Measurements from ENCODE around the gene ATP8A2. TPM values are rescaled to one million over a fixed set of nuclear protein-coding genes. Genes with fewer than 3 reads are reported as not detected.
"Not testable (repeated sequence)": the region's sequence is repeated elsewhere in the genome, so short reads cannot be mapped to it uniquely, and the experiment has no call there.

ATP8A2 gene
- total and polyA plus RNA-seq, 5 donors: 0.09 to 0.65 (median 0.22) TPM

DNA sequence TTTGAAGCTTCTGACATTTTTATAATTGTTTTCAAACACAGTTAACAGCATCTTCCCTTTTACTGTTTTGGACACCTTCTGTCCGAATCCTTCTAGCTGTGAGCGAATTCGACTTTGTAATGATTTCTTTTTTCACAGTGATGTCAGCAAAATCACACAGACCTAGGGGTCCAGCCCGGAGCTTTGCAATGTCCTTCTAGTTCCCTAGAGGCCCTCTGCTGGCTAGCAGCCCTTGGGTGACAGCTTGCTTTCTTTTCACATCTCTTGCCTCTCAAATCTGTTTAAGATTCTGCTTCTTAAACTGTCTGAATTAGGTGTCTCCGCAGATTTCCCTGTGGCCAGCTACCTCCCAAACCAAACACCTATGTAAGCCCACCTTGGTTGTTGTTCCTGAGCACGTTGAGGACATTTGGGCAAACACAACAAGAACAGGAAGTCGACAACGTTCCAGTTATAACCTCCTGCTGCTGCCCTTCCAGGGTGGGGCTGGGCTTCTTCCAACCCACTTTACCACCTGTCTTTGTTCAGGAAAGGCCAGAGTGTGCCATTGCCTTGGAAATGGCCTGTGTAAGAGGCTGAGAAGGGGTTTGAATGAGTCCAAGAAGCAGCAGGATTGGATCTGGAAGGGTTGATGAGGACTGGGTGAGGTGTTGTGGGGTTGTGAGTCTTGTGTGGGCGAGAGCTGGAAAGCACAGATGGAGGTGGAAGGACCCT lies 123.1 kb downstream of the ATP8A2 start:
- 54% methylated on average over 9 of the region's 9 CpGs for WGBS
- DNase-seq (no peak), ATAC-seq (no peak)

DNA sequence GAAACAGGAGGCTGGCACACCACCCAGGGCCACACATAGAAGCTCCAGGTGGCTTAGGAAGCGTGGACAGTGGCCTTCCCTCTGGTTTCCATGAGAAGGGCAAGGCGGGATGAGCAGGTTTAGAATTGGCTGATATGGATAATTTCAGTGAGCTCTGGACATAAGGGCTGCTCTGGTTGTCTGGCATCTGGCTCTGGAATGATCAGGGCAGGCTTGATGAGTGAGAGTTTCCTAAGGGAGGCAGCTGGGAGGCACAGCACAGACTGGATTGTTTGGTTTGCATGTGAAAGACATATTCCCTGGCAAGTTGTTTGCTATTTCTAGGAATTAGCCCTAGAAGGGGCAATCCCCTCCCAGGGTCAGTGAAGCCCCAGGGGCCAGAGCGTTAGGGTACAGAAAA lies 129.5 kb downstream of the ATP8A2 start:
- H3K27me3 ChIP-seq (ENCODE audit: control insufficient read depth, insufficient read depth): no peaks in the 10 kb centered on the region

More for the DNA sequence above, 123.1 kb downstream of the ATP8A2 start:
- Histone ChIP-seq H3K9me3 (ENCODE audit: control insufficient read depth, low read length) (no peaks in the 10 kb centered on the region), H3K4me3 (ENCODE audit: low read length) (no peak overlapping the region), H3K27me3 (ENCODE audit: control insufficient read depth, insufficient read depth) (no peaks in the 10 kb centered on the region), H3K27ac (ENCODE audit: low read length) (no peak overlapping the region), H3K4me1 (ENCODE audit: control insufficient read depth, insufficient read depth, low read length) (no peaks in the 10 kb centered on the region)
- intact Hi-C loops (cut with DNase I): no loop called here

DNA sequence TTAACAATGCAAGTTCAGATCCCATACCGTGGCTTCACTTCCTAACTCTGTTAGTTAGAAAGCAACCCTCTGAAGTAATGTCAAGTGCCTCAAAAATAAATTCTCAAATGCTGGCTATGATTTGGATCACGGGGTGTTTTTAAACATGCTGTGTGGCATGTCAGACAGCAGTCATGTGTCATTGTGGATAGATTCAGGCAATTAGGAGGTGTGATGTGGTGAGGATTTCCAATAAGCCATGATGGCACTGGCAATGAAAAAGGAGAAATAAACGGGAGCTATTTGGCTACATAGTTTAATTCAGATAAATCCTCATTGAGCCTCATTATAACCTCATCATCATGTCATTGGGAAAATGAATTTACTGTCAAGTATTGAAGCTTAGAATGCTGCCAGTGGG lies 130.3 kb downstream of the ATP8A2 start:
- H3K4me3 ChIP-seq (ENCODE audit: low read length): no peak overlapping the region
- no peak for DNase-seq
- no peaks in the 10 kb centered on the region for H3K27me3 ChIP-seq (ENCODE audit: control insufficient read depth, insufficient read depth)
- intact Hi-C loops (cut with DNase I): no loop called here
- H3K9me3 ChIP-seq (ENCODE audit: control insufficient read depth, low read length): no peaks in the 10 kb centered on the region
- H3K27ac ChIP-seq (ENCODE audit: low read length): no peak overlapping the region
- H3K4me1 ChIP-seq (ENCODE audit: control insufficient read depth, insufficient read depth, low read length): no peaks in the 10 kb centered on the region
- WGBS: 73% methylated on average over 3 of the region's 3 CpGs
- ATAC-seq: no peak

More for the DNA sequence above, 129.5 kb downstream of the ATP8A2 start:
- DNase-seq: no peak
- ATAC-seq: no peak
- H3K4me1 ChIP-seq (ENCODE audit: control insufficient read depth, insufficient read depth, low read length): no peaks in the 10 kb centered on the region
- no peak overlapping the region for H3K4me3 ChIP-seq (ENCODE audit: low read length)
- no peaks in the 10 kb centered on the region for H3K9me3 ChIP-seq (ENCODE audit: control insufficient read depth, low read length)
- intact Hi-C loops (cut with DNase I): no loop called here
- H3K27ac ChIP-seq (ENCODE audit: low read length): no peak overlapping the region
- 61% methylated on average over 3 of the region's 3 CpGs for WGBS

DNA sequence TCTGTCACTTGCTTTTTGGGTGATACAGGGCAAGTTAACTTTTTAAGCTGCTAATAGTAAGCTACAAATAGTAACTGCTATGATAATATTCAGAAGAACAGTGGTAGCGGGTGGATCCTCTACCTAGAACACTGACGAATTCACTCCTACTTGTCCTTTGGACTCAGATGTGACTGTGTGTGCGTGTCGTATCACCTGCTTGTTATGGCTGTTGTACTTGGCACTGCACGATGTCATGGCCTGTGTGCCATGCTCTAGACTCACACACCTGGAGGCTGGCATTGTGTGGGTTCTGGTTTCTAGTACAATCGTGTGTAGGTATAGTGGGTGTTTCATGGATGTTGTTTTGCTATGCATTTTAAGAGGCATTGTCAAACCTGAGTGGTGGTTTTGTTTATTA lies 130.8 kb downstream of the ATP8A2 start:
- Histone ChIP-seq H3K27me3 (ENCODE audit: control insufficient read depth, insufficient read depth) (no peaks in the 10 kb centered on the region), H3K4me3 (ENCODE audit: low read length) (no peak overlapping the region), H3K27ac (ENCODE audit: low read length) (no peak overlapping the region), H3K9me3 (ENCODE audit: control insufficient read depth, low read length) (no peaks in the 10 kb centered on the region), H3K4me1 (ENCODE audit: control insufficient read depth, insufficient read depth, low read length) (no peaks in the 10 kb centered on the region)
- ATAC-seq (no peak), DNase-seq (no peak)
- intact Hi-C loops (cut with DNase I): no loop called here
- 84% methylated on average over 6 of the region's 6 CpGs for WGBS

DNA sequence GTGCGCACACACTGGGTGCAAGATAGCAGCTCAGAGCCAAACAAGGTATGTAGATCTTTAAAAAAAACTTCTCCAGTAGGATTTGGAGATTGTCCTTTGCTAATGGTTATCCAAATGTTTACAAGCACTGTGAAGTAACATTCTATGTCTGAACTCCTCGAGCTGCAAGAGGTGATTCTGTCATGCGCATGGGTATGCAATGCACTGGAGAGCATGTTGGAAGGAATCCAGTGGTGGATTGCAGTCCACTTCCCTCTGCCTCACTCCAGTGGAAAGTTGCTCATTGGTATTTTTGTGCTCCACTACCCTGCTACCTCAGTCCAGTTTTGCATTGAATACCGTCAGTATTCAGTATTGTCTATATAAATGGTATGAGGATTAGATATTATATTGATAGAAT lies 132.1 kb downstream of the ATP8A2 start:
- WGBS: 83% methylated on average over 4 of the region's 4 CpGs
- no peaks in the 10 kb centered on the region for H3K27me3 ChIP-seq (ENCODE audit: control insufficient read depth, insufficient read depth)
- intact Hi-C loops (cut with DNase I): no loop called here

DNA sequence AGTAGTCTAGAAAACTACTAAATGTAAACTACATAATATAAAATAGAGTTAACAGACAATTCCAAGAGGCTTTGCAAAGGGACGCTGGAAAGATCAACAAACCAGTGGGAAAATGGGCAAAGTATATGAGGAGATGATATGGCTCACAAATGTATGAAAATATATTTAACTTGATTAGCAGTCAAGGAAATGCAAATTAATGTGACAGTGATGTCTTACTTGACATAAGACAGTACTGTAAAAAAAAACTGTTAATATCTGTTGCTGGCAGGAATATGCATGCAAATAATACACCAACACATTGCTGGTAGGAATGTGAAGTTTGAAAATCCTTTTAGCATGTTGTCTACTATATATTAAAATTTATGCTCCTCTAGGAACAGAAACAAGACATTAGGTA lies 136.1 kb downstream of the ATP8A2 start:
- no peaks in the 10 kb centered on the region for H3K4me1 ChIP-seq (ENCODE audit: control insufficient read depth, insufficient read depth, low read length)
- no peak for DNase-seq
- intact Hi-C loops (cut with DNase I): no loop called here
- H3K4me3 ChIP-seq (ENCODE audit: low read length): no peak overlapping the region
- ATAC-seq: no peak
- WGBS: 68% methylated on average over 1 of the region's 1 CpG
- H3K27me3 ChIP-seq (ENCODE audit: control insufficient read depth, insufficient read depth): no peaks in the 10 kb centered on the region
- no peak overlapping the region for H3K27ac ChIP-seq (ENCODE audit: low read length)
- no peaks in the 10 kb centered on the region for H3K9me3 ChIP-seq (ENCODE audit: control insufficient read depth, low read length)

More for the DNA sequence above, 132.1 kb downstream of the ATP8A2 start:
- H3K9me3 ChIP-seq (ENCODE audit: control insufficient read depth, low read length): no peaks in the 10 kb centered on the region
- H3K4me1 ChIP-seq (ENCODE audit: control insufficient read depth, insufficient read depth, low read length): no peaks in the 10 kb centered on the region
- H3K27ac ChIP-seq (ENCODE audit: low read length): no peak overlapping the region
- no peak overlapping the region for H3K4me3 ChIP-seq (ENCODE audit: low read length)
- ATAC-seq (no peak), DNase-seq (no peak)

DNA sequence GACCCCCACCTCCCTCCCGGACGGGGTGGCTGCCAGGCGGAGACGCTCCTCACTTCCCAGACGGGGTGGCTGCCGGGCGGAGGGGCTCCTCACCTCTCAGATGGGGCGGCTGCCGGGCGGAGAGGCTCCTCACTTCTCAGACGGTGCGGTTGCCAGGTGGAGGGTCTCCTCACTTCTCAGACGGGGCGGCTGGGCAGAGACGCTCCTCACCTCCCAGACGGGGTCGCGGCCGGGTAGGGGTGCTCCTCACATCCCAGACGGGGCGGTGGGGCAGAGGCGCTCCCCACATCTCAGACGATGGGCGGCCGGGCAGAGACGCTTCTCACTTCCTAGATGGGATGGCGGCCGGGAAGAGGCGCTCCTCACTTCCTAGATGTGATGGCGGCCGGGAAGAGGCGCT lies 141.3 kb downstream of the ATP8A2 start:
- H3K27me3 ChIP-seq (ENCODE audit: control insufficient read depth, insufficient read depth); H3K4me1 ChIP-seq (ENCODE audit: control insufficient read depth, insufficient read depth, low read length); H3K27ac ChIP-seq (ENCODE audit: low read length); H3K9me3 ChIP-seq (ENCODE audit: control insufficient read depth, low read length); H3K4me3 ChIP-seq (ENCODE audit: low read length); ATAC-seq; intact Hi-C loops (cut with DNase I): not testable (repeated sequence)
- 97% methylated on average over 32 of the region's 32 CpGs for WGBS
- DNase-seq: peak in 1 of 3 donors; percentile 52

DNA sequence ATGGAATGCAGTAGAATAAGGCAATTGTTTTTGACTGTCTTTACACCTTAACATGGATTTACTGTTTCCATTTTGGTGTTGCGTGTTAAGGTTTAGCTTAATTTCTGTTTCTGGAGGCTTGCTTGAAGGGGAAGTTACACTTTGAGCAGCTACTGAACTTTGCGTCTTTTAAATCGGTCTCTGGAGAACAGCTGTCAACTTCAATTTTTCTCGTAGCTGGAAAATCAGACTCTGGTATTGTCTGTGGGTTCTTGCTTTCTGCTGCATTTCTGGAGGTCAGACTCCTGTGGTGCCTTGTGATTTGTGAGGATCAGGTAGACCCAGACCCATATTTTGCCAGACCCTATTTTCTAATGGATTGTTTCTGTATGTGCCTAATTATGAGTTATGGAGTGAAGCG lies 146.7 kb downstream of the ATP8A2 start:
- DNase-seq: no peak
- no peak for ATAC-seq
- intact Hi-C loops (cut with DNase I): no loop called here

DNA sequence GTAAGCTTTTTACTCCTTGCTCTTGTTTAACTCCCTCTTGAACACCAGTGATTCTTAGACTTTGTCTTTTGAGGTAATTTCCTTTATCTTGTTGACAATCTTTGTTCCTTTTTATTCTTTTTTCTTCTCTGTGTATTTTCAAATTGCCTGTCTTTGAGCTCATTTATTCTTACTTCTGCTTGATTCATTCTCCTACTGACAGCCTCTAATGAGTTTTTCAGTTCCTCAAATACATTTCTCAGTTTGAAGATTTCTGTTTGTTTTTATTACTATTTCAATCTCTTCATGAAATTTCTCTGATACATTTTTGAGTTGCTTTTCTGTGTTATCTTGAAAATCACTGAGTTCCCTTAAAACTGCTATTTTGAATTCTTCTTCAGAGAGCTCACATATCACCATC lies 154.1 kb downstream of the ATP8A2 start:
- Histone ChIP-seq H3K4me3 (ENCODE audit: low read length) (no peak overlapping the region), H3K9me3 (ENCODE audit: control insufficient read depth, low read length) (no peaks in the 10 kb centered on the region), H3K4me1 (ENCODE audit: control insufficient read depth, insufficient read depth, low read length) (no peaks in the 10 kb centered on the region), H3K27me3 (ENCODE audit: control insufficient read depth, insufficient read depth) (no peaks in the 10 kb centered on the region), H3K27ac (ENCODE audit: low read length) (no peak overlapping the region)
- DNase-seq (no peak), ATAC-seq (no peak)
- intact Hi-C loops (cut with DNase I): no loop called here

More for the DNA sequence above, 146.7 kb downstream of the ATP8A2 start:
- H3K9me3 ChIP-seq (ENCODE audit: control insufficient read depth, low read length): no peaks in the 10 kb centered on the region
- no peaks in the 10 kb centered on the region for H3K27me3 ChIP-seq (ENCODE audit: control insufficient read depth, insufficient read depth)
- no peak overlapping the region for H3K4me3 ChIP-seq (ENCODE audit: low read length)
- no peaks in the 10 kb centered on the region for H3K4me1 ChIP-seq (ENCODE audit: control insufficient read depth, insufficient read depth, low read length)
- WGBS: 76% methylated on average over 5 of the region's 5 CpGs
- no peak overlapping the region for H3K27ac ChIP-seq (ENCODE audit: low read length)

DNA sequence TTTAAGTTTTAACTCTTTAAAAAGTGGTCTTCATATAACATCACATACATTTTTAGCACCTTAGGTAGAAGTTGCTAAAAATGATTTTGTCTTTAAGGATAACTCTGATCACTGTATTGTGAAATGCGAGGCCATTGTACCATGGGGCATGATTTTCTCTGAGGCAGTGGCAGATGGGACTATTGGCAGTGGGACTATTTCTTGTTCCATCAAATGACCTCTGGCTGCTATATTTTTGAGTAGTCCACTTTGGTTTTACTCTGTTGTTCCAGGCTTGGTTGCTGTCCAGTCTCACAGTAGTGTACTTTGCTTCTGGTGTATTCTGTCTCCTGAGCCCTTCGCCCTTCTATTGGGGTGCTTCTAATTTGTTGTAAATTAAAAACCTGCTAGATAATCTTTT lies 156.5 kb downstream of the ATP8A2 start:
- intact Hi-C loops (cut with DNase I): no loop called here
- no peak for DNase-seq
- ATAC-seq: no peak
- WGBS: 88% methylated on average over 2 of the region's 2 CpGs
- no peaks in the 10 kb centered on the region for H3K27me3 ChIP-seq (ENCODE audit: control insufficient read depth, insufficient read depth)
- H3K27ac ChIP-seq (ENCODE audit: low read length): no peak overlapping the region
- H3K9me3 ChIP-seq (ENCODE audit: control insufficient read depth, low read length): no peaks in the 10 kb centered on the region
- no peaks in the 10 kb centered on the region for H3K4me1 ChIP-seq (ENCODE audit: control insufficient read depth, insufficient read depth, low read length)
- no peak overlapping the region for H3K4me3 ChIP-seq (ENCODE audit: low read length)

DNA sequence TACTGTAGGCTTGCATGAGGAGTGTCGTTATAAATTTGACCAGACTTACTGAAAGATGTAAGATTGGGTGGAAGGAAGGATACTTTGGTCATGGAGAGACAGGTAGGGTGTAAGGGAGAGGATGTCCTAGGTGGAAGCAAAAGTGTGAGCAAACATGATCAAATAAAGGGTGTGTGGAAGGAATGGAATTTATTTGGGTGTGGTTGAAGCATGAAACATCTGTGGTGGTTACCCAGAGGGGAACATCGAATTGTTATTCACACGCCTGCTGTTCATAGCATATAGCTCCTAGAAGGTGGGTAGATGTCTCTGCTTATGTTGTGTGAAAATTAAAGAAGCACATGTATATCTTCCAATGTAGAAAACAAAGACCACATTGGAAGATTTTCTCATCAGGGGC lies 157.7 kb downstream of the ATP8A2 start:
- H3K27me3 ChIP-seq (ENCODE audit: control insufficient read depth, insufficient read depth): no peaks in the 10 kb centered on the region
- no peak overlapping the region for H3K27ac ChIP-seq (ENCODE audit: low read length)
- H3K4me3 ChIP-seq (ENCODE audit: low read length): no peak overlapping the region
- ATAC-seq: no peak
- DNase-seq: no peak
- whole genome bisulfite sequencing: 91% methylated on average over 3 of the region's 3 CpGs
- intact Hi-C loops (cut with DNase I): no loop called here
- no peaks in the 10 kb centered on the region for H3K9me3 ChIP-seq (ENCODE audit: control insufficient read depth, low read length)
- H3K4me1 ChIP-seq (ENCODE audit: control insufficient read depth, insufficient read depth, low read length): no peaks in the 10 kb centered on the region

DNA sequence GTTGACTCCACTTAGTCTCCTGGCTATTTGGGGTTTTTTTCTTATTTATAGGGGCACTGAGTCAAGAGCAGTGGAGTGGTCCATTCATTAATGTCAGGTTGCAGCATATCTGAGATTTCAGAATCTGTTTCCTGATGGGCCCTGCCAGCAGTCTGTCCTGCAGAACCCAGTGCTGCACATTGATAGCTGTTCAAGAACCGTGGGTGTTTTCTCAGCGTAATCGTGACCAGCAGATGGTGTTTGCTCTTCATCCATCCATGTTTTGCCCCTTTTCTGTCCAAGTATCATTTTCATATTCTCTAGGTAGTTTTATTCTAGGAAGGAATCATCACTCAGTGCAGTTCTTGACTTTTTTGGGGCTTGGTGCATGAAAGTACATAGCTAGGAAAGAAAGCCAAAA lies 166.5 kb downstream of the ATP8A2 start:
- Histone ChIP-seq H3K4me3 (ENCODE audit: low read length) (no peak overlapping the region), H3K27me3 (ENCODE audit: control insufficient read depth, insufficient read depth) (no peaks in the 10 kb centered on the region), H3K4me1 (ENCODE audit: control insufficient read depth, insufficient read depth, low read length) (no peaks in the 10 kb centered on the region), H3K9me3 (ENCODE audit: control insufficient read depth, low read length) (no peaks in the 10 kb centered on the region), H3K27ac (ENCODE audit: low read length) (no peak overlapping the region)
- 53% methylated on average over 3 of the region's 3 CpGs for WGBS
- intact Hi-C loops (cut with DNase I): no loop called here
- DNase-seq (no peak), ATAC-seq (no peak)
